Stomach (tissue), 9 donors: ENCODE results near the gene PARS2. TPM values are rescaled to one million over a fixed set of nuclear protein-coding genes. Genes with fewer than 3 reads are reported as not detected.

ENCODE experiments used
- DNase-seq, 2 donors: peaks; one replicate each; pipeline versions ENCODE4 v3.0.0 to v3.0.0-alpha.2; 2013 to 2019
- H3K27ac ChIP-seq, 5 donors: fragments of 200-600 bp in 4 of 5; sonication (generic) in 4 of 5; one replicate each; pipeline ENCODE4 v1.5.1; 2013 to 2019; ENCODE audit warnings: mild to moderate bottlenecking in 1 of 5, moderate library complexity in 1 of 5
- H3K27me3 ChIP-seq, 3 donors: fragments of 200-600 bp; sonication (generic); one replicate each; pipeline ENCODE4 v1.5.1; 2017 to 2019; ENCODE audit warnings: mixed run types in 1 of 3
- H3K36me3 ChIP-seq, 4 donors: fragments of 200-600 bp; sonication (generic); 1 replicate in 3 of 4; 2 replicates in 1 of 4; pipeline ENCODE4 v1.5.1; 2016 to 2019
- H3K4me1 ChIP-seq, 4 donors: fragments of 200-600 bp; sonication (generic); one replicate each; pipeline ENCODE4 v1.5.1; 2016 to 2019
- H3K4me3 ChIP-seq, 4 donors: fragments of 200-600 bp; sonication (generic) in 3 of 4; one replicate each; pipeline ENCODE4 v1.5.1; 2016 to 2019; ENCODE audit warnings: mild to moderate bottlenecking in 1 of 4
- H3K9me3 ChIP-seq, 4 donors: fragments of 200-600 bp; sonication (generic); one replicate each; pipeline ENCODE4 v1.5.1; 2016 to 2019
- CTCF ChIP-seq, 7 experiments: fragments of 450-650 bp in 4 of 7; fragments of 200-600 bp in 3 of 7; sonication (generic) in 3 of 7; IDR thresholded peaks; one replicate each; pipeline ENCODE4 v1.5.1; 2016 to 2019; ENCODE audit warnings: antibody characterized with exemption in 7 of 7, control low read depth in 2 of 7, mild to moderate bottlenecking in 1 of 7
- EP300 ChIP-seq: sonication (generic); formaldehyde crosslinking; IDR thresholded peaks from one replicate; pipeline ENCODE4 v1.6.1; 2017; ENCODE audit warnings: antibody characterized with exemption
- POLR2A ChIP-seq, 4 donors: fragments of 450-650 bp; IDR thresholded peaks; one replicate each; pipeline ENCODE4 v1.6.1; 2016; ENCODE audit warnings: antibody characterized with exemption in 4 of 4, control low read depth in 2 of 4, mild to moderate bottlenecking in 1 of 4, moderate library complexity in 1 of 4
- POLR2AphosphoS5 ChIP-seq, 3 donors: sonication (generic); formaldehyde crosslinking; IDR thresholded peaks; one replicate each; pipeline ENCODE4 v1.6.1; 2016; ENCODE audit warnings: antibody characterized with exemption in 3 of 3
- whole genome bisulfite sequencing, 5 donors: extraction: QIAGEN DNeasy Blood & Tissue Kit in 3 of 5; methylation state at CpG; one replicate each; pipeline versions ENCODE4 v1.1.5 to v1.1.7; 2013 to 2018; 5-methylcytosine and 5-hydroxymethylcytosine counted together
- intact Hi-C: fragments of 100-400 bp; cut with DNase I; formaldehyde crosslinking; loops from one replicate; pipeline ENCODE4 v1.15.1; 2023; ENCODE audit warnings: low total_unique reads
- polyA plus RNA-seq, 3 donors: library from polyadenylated mRNA; stranded (reverse); fragments of 200-250 nt; gene quantifications; one replicate each; pipeline ENCODE4 v1.2.3, GENCODE V29; 2013
- total RNA-seq, 5 donors: library from RNA; depleted of rRNA; stranded (reverse); fragments of >200 nt; gene quantifications; one replicate each; pipeline versions ENCODE4 v1.1.0 to v1.2.3, GENCODE V29; 2014 to 2016
- donor health status: healthy with polysubstance abuse.
- donor health status: Bipolar disorder and iron deficiency.
- donor health status: healthy.

PARS2 gene
- total and polyA plus RNA-seq, 8 donors, result 0.29 to 3.6 (median 1.8) TPM; not detected in 1

DNA sequence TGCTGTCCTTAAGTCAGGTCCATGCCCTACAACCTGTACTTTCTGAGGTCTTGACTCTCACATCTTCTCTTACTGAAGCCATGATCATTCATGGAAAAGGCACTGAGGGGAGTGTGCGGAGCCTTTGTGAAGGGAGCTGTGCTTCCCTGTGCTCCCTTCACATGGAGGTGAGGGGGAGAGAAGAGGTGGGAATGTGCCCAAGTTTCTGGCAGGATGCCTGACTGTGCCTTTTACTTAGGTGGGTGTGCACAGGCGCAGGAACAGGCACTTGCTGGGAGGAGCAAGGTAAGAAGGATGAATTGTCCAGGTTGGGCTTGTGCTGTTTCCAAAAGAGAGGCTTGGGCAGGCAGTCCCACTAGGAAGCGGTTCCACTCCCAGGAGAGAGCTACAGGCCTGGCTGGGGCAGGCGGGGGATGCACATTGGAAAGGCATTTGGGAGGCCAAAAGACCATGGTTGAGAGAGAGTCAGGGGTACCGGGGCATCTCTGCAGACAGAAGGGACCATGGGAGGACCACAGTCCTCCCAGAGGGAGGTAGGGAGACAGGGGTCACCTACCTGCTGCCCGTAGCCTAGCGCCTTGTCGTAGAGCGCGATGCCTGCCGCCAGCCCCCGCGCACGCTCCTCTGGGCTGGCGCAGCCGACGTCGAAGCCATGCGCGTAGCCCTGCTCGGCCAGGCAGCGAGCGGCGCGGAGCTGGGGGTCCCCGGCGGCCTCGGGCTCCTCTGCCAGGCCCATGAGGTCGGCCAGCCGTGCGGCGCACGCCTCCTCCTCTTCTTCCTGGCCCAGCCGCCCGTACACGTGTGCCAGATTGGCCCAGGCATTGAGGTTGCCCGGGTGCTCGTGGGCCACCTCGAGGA is 35.9 kb upstream of the PARS2 start:
- no peaks in the 10 kb centered on the region for H3K9me3 ChIP-seq
- no peaks in the 10 kb centered on the region for H3K36me3 ChIP-seq
- 25 to 83% (median 31%) methylated on average over 5 to 39 of the region's 39 CpGs for WGBS, 5 donors
- peaks cover 22 to 78% (median 40%) of the 10 kb centered on the region in 4 donors for H3K4me1 ChIP-seq
- intact Hi-C loops, result no loop called here
- no peak for TF ChIP-seq POLR2A (IDR thresholded peaks at IDR 0.05)
- TF ChIP-seq POLR2AphosphoS5 (IDR thresholded peaks at IDR 0.05), result no peak
- no peak for TF ChIP-seq CTCF (IDR thresholded peaks at IDR 0.05)
- TF ChIP-seq EP300, result no peak
- peaks cover 0 to 18% (median 8%) of the 10 kb centered on the region in 3 donors for H3K27me3 ChIP-seq
- peak overlapping the region; percentile 80 to 89 (median 86) for H3K27ac ChIP-seq
- no peak for DNase-seq
- H3K4me3 ChIP-seq, result peak overlapping the region; percentile 52 to 63 (median 58)

- TF ChIP-seq EP300, result no peak
- no peak for TF ChIP-seq POLR2A (IDR thresholded peaks at IDR 0.05)
- no peak for TF ChIP-seq CTCF (IDR thresholded peaks at IDR 0.05)
- TF ChIP-seq POLR2AphosphoS5 (IDR thresholded peaks at IDR 0.05), result no peak
- Histone ChIP-seq H3K27ac (peak overlapping the region; percentile 72 to 89 (median 83)), H3K4me3 (peak overlapping the region in 3 of 4 donors; percentile 3 to 63 (median 52)), H3K27me3 (peaks cover 0 to 18% (median 8%) of the 10 kb centered on the region in 3 donors), H3K4me1 (peaks cover 22 to 80% (median 51%) of the 10 kb centered on the region in 4 donors), H3K36me3 (no peaks in the 10 kb centered on the region), H3K9me3 (no peaks in the 10 kb centered on the region)
- 49 to 63% (median 52%) methylated on average over 6 of the region's 6 CpGs for WGBS, 5 donors
- peak in 1 of 2 donors; percentile 64 for DNase-seq
- intact Hi-C loops, result no loop called here
These were observed 34.7 kb upstream of the PARS2 start for GRCh38 chr1:54798769-54799641.

- Histone ChIP-seq H3K9me3 (no peaks in the 10 kb centered on the region), H3K27me3 (peaks cover 0 to 18% (median 8%) of the 10 kb centered on the region in 3 donors), H3K36me3 (no peaks in the 10 kb centered on the region), H3K4me3 (no peak overlapping the region), H3K4me1 (peaks cover 22 to 79% (median 51%) of the 10 kb centered on the region in 4 donors), H3K27ac (peak overlapping the region; percentile 4 to 89 (median 61))
- intact Hi-C loops, result no loop called here
- DNase-seq, result peak in 1 of 2 donors; percentile 60
- TF ChIP-seq POLR2AphosphoS5 (IDR thresholded peaks at IDR 0.05) (no peak), CTCF (IDR thresholded peaks at IDR 0.05) (no peak), EP300 (no peak), POLR2A (IDR thresholded peaks at IDR 0.05) (no peak)
- WGBS, 5 donors, result 45 to 60% (median 55%) methylated on average over 3 of the region's 3 CpGs
These were observed 33.9 kb upstream of the PARS2 start for GRCh38 chr1:54798206-54798605.

- WGBS, 5 donors, result 88 to 93% (median 90%) methylated on average over 2 of the region's 2 CpGs
- peaks cover 0 to 7% (median 0%) of the 10 kb centered on the region in 4 donors for H3K36me3 ChIP-seq
- H3K4me3 ChIP-seq, result no peak overlapping the region
- TF ChIP-seq POLR2AphosphoS5 (IDR thresholded peaks at IDR 0.05) (no peak), CTCF (IDR thresholded peaks at IDR 0.05) (no peak), POLR2A (IDR thresholded peaks at IDR 0.05) (no peak), EP300 (no peak)
- peak overlapping the region; percentile 46 to 89 (median 61) for H3K27ac ChIP-seq
- intact Hi-C loops, result no loop called here
- H3K27me3 ChIP-seq, result peaks cover 0 to 17% (median 8%) of the 10 kb centered on the region in 3 donors
- no peak for DNase-seq
- peaks cover 22 to 76% (median 53%) of the 10 kb centered on the region in 4 donors for H3K4me1 ChIP-seq
- H3K9me3 ChIP-seq, result peaks cover 0 to 7% (median 2%) of the 10 kb centered on the region in 4 donors
These were observed 32.6 kb upstream of the PARS2 start for GRCh38 chr1:54796902-54797301.
